HEK293T (cell line): ENCODE results near the gene TRERF1.

Experiments used
- BHLHE40 ChIP-seq: fragments of 450-650 bp; IDR thresholded peaks from 2 replicates; pipeline ENCODE4 v1.6.1; 2016; ENCODE audit warnings: mild to moderate bottlenecking, moderate library complexity, borderline replicate concordance
- ELF4 ChIP-seq: fragments of 450-650 bp; IDR thresholded peaks from 2 replicates; pipeline ENCODE4 v1.6.1; 2017; ENCODE audit warnings: antibody characterized with exemption
- FOXA1 ChIP-seq: fragments of 450-650 bp; IDR thresholded peaks from 2 replicates; pipeline ENCODE4 v1.6.1; 2016; ENCODE audit warnings: mild to moderate bottlenecking
- FOXM1 ChIP-seq: fragments of 450-650 bp; IDR thresholded peaks from 2 replicates; pipeline ENCODE4 v1.6.1; 2017; ENCODE audit warnings: mild to moderate bottlenecking, borderline replicate concordance
- HDGF ChIP-seq: fragments of 450-650 bp; IDR thresholded peaks from 2 replicates; pipeline ENCODE4 v1.6.1; 2017; ENCODE audit warnings: antibody characterized with exemption, borderline replicate concordance
- L3MBTL2 ChIP-seq: fragments of 450-650 bp; conservative IDR thresholded peaks from 2 replicates; pipeline ENCODE4 v1.6.1; 2016; ENCODE audit warnings: mild to moderate bottlenecking
- NFRKB ChIP-seq: fragments of 450-650 bp; IDR thresholded peaks from 2 replicates; pipeline ENCODE4 v1.6.1; 2016; ENCODE audit warnings: mild to moderate bottlenecking, moderate library complexity
- SP1 ChIP-seq: fragments of 450-650 bp; IDR thresholded peaks from 2 replicates; pipeline ENCODE4 v1.6.1; 2017
- SUZ12 ChIP-seq: fragments of 450-650 bp; IDR thresholded peaks from 2 replicates; pipeline ENCODE4 v1.6.1; 2016; ENCODE audit warnings: mild to moderate bottlenecking
- ZNF384 ChIP-seq: fragments of 450-650 bp; IDR thresholded peaks from 2 replicates; pipeline ENCODE4 v1.6.1; 2016

GRCh38 chr6:42182101-42182500 is 269.6 kb downstream of the TRERF1 start:
- TF ChIP-seq L3MBTL2 (no peak), FOXM1 (no peak), ZNF384 (no peak), SP1 (no peak), HDGF (no peak), ELF4 (no peak), SUZ12 (no peak), FOXA1 (no peak), BHLHE40 (no peak), NFRKB (no peak)
